ENCODE results near the gene SHMT1.
"Not testable (repeated sequence)": the region's sequence is repeated elsewhere in the genome, so short reads cannot be mapped to it uniquely, and the experiment has no call there.

The SHMT1 gene

GRCh38 chr17:18363101-18364049 lies at the start of gene SHMT1:
Gene SHMT1 (minus strand): TSS chr17:18363550. CDS start chr17:18355981, 7,569 bp downstream.
- TF ChIP-seq CTBP1 (IDR thresholded peaks at IDR 0.05; ENCODE audit: borderline replicate concordance) = no peak
- TF ChIP-seq L3MBTL2 (conservative IDR thresholded peaks at IDR 0.05) = peak; percentile 58
- TF ChIP-seq HDGF (IDR thresholded peaks at IDR 0.05; ENCODE audit: borderline replicate concordance) = peak; percentile 94; the same call in 1 of the 2 replicates
- ChIA-PET CTCF (interaction anchor here (0.7 kb wide), 1 partner anchor 55 kb away, joined by 3 read pairs; no protein-coding TSS in a partner anchor), POLR2A (interaction anchor here (0.7 to 1.7 kb wide), 8 partner anchors 11 to 180 kb away, joined by 3 to 9 read pairs (median 4); partner anchors contain the start of genes ALKBH5, SMCR8 and TOP3A)
- DNase-seq (ENCODE audit: extremely low spot score) = peak; percentile 96

GRCh38 chr17:18412001-18412538 lies 48.7 kb upstream of the SHMT1 start:
- POLR2A ChIA-PET; DNase-seq (ENCODE audit: extremely low spot score); CTCF ChIA-PET: not testable (repeated sequence)

GRCh38 chr17:18411377-18411864 lies 48.1 kb upstream of the SHMT1 start:
- DNase-seq (ENCODE audit: extremely low spot score); POLR2A ChIA-PET; CTCF ChIA-PET: not testable (repeated sequence)
- TF ChIP-seq L3MBTL2 (conservative IDR thresholded peaks at IDR 0.05) = peak; percentile 70

- DNase-seq (ENCODE audit: extremely low spot score); POLR2A ChIA-PET; CTCF ChIA-PET: not testable (repeated sequence)
These were observed 47.4 kb upstream of the SHMT1 start for GRCh38 chr17:18410736-18411135.

- DNase-seq (ENCODE audit: extremely low spot score); POLR2A ChIA-PET; CTCF ChIA-PET: not testable (repeated sequence)
These were observed 46.0 kb upstream of the SHMT1 start for GRCh38 chr17:18409321-18409720.

- DNase-seq (ENCODE audit: extremely low spot score); CTCF ChIA-PET; POLR2A ChIA-PET: not testable (repeated sequence)
These were observed 45.6 kb upstream of the SHMT1 start for GRCh38 chr17:18408906-18409305.

- DNase-seq (ENCODE audit: extremely low spot score); CTCF ChIA-PET; POLR2A ChIA-PET: not testable (repeated sequence)
These were observed 40.3 kb upstream of the SHMT1 start for GRCh38 chr17:18403604-18404003.

GRCh38 chr17:18403166-18403565 lies 39.8 kb upstream of the SHMT1 start:
- CTCF ChIA-PET; DNase-seq (ENCODE audit: extremely low spot score); POLR2A ChIA-PET: not testable (repeated sequence)

- POLR2A ChIA-PET; CTCF ChIA-PET; DNase-seq (ENCODE audit: extremely low spot score): not testable (repeated sequence)
These were observed 38.7 kb upstream of the SHMT1 start for GRCh38 chr17:18401872-18402590.

GRCh38 chr17:18388728-18389127 lies 25.4 kb upstream of the SHMT1 start:
- DNase-seq (ENCODE audit: extremely low spot score); CTCF ChIA-PET; POLR2A ChIA-PET: not testable (repeated sequence)

GRCh38 chr17:18388266-18388665 lies 24.9 kb upstream of the SHMT1 start:
- DNase-seq (ENCODE audit: extremely low spot score); POLR2A ChIA-PET; CTCF ChIA-PET: not testable (repeated sequence)

- POLR2A ChIA-PET; CTCF ChIA-PET; DNase-seq (ENCODE audit: extremely low spot score): not testable (repeated sequence)
These were observed 24.2 kb upstream of the SHMT1 start for GRCh38 chr17:18387583-18387982.

- CTCF ChIA-PET; DNase-seq (ENCODE audit: extremely low spot score): not testable (repeated sequence)
- POLR2A ChIA-PET = interaction anchor here (0.7 kb wide), 1 partner anchor 236 kb away, joined by 3 read pairs; no protein-coding TSS in a partner anchor
These were observed 20.9 kb upstream of the SHMT1 start for GRCh38 chr17:18384271-18384670.

GRCh38 chr17:18383079-18383481 lies 19.7 kb upstream of the SHMT1 start:
- CTCF ChIA-PET; POLR2A ChIA-PET; DNase-seq (ENCODE audit: extremely low spot score): not testable (repeated sequence)

Measured in HEK293T (cell line).